ENCODE data around the gene BTBD16.

GRCh38 chr10:122259075-122259466 lies 12.0 kb upstream of the BTBD16 start:
- TF ChIP-seq CTCF (IDR thresholded peaks at IDR 0.05; ENCODE audit: extremely low read depth in 1 of 2, insufficient read depth in 1 of 2, low read depth in 1 of 2, low read length in 2 of 2) = no peak
- no peak for TF ChIP-seq FOS (IDR thresholded peaks at IDR 0.05; ENCODE audit: borderline replicate concordance, insufficient read depth, low read length)
- TF ChIP-seq POLR2A (IDR thresholded peaks at IDR 0.05; ENCODE audit: low read depth, low read length) = no peak
